Fibroblast of the aortic adventitia (primary cell): ENCODE results near the gene FAM120AOS. TPM values are rescaled to one million over a fixed set of nuclear protein-coding genes. Genes with fewer than 3 reads are reported as not detected.

Experiments used
- DNase-seq: peaks from one replicate; pipeline ENCODE4 v3.0.0-alpha.2; 2010; ENCODE audit warnings: low read depth
- H3K4me3 ChIP-seq: 2 replicates; pipeline ENCODE4 v1.5.1; 2011; ENCODE audit warnings: low read depth, mild to moderate bottlenecking, control low read depth, low read length, moderate library complexity
- CTCF ChIP-seq: IDR thresholded peaks from 2 replicates; pipeline ENCODE4 v1.5.1; 2011; ENCODE audit warnings: mild to moderate bottlenecking, low read length, control low read depth, inconsistent platforms; ENCODE audit not compliant: insufficient read depth
- total RNA-seq: library from RNA; depleted of rRNA; stranded (reverse); fragments of >200 nt; gene quantifications from 2 replicates; pipeline ENCODE4 v1.2.3, GENCODE V29; 2012; ENCODE audit warnings: low replicate concordance

The FAM120AOS gene
- total RNA-seq, 1 donor: 44.6 TPM

- DNase-seq: no peak
- no peak for TF ChIP-seq CTCF
- no peak overlapping the region for H3K4me3 ChIP-seq
Observed at GRCh38 chr9:93436655-93437407, 16.6 kb downstream of the FAM120AOS start.

GRCh38 chr9:93436218-93436617 lies 17.2 kb downstream of the FAM120AOS start:
- H3K4me3 ChIP-seq: no peak overlapping the region
- DNase-seq: no peak
- TF ChIP-seq CTCF: no peak

DNA sequence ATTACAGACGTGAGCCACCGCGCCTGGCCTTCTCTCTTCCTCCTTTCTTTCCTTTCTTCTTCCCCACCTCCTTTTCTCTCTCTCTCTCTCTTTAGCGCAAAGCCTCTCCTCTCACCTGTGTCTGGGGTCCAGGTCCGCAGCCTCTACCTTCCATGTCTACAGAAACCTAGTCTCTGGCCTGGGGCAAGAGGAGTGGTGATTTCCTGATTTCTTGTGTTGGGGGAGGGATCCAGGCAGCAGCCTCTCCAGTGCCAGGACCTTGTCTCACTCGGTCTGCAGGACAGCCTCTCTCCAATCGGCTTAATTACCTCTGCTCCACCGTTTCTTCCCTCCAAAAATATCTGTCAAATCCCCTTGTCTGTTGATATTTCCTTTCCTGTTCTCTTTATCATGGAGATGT lies 18.0 kb downstream of the FAM120AOS start:
- H3K4me3 ChIP-seq: no peak overlapping the region
- TF ChIP-seq CTCF: no peak
- no peak for DNase-seq

DNA sequence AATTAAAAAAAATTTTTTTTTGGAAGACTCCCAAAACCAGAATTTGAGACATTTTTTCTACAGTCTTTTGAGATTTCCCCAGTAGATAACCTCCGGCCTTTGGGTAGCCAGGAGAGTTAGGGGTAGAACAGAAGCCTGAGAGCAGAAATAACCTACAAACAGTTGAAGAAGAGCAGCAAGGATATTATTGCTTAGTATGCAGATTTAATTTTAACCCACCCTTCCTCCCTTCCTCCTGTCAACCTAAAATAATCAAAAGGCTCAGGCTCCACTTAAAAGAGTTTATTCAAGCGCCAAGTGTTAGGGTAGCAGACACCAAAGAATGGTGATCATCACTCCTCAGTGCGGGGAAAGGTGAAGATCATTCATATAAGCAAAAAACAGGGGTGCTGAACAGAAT lies 19.3 kb downstream of the FAM120AOS start:
- DNase-seq: no peak
- TF ChIP-seq CTCF: no peak
- H3K4me3 ChIP-seq: no peak overlapping the region

GRCh38 chr9:93432964-93433363 lies 20.4 kb downstream of the FAM120AOS start:
- DNase-seq: no peak
- no peak overlapping the region for H3K4me3 ChIP-seq
- TF ChIP-seq CTCF: no peak

DNA sequence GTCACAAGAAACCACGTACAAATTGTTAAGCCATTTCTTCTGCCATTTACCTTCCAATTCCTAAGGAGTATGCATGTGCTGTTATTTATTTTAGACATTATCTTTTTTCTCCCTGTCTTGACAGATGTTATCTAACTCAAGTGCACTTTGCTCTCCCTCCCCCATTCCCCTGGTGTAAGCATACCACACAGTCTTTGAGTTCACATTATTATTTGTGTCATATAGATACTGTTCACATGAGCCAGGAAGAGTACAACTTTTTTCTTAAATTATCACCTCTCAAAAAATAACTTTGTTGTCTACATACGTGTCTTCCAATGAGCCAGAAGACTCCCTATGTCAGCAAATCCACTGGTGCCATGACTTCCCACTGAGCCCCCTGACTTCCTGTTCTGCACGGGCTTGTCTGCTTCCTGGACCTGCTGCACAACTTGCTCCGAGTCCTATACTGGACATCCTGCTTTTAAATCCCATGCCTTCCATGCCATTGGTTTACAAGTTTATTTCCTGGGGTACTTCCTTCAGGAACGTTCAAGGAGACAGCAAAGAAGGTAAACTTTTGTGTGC lies 21.8 kb downstream of the FAM120AOS start:
- DNase-seq: no peak
- TF ChIP-seq CTCF: no peak
- no peak overlapping the region for H3K4me3 ChIP-seq
